Lower leg skin (tissue), 4 donors: Measurements from ENCODE around the gene FARSB. TPM values are rescaled to one million over a fixed set of nuclear protein-coding genes. Genes with fewer than 3 reads are reported as not detected.

ENCODE experiments used
- DNase-seq, 2 donors: peaks; one replicate each; pipeline ENCODE4 v3.0.0-alpha.2; 2019; ENCODE audit warnings: low spot score in 2 of 2
- H3K4me3 ChIP-seq: fragments of 200-600 bp; sonication (generic); 2 replicates; pipeline ENCODE4 v1.5.1; 2017; ENCODE audit warnings: mild to moderate bottlenecking, low read depth; ENCODE audit not compliant: poor library complexity, severe bottlenecking
- CTCF ChIP-seq, 3 donors: fragments of 450-650 bp; IDR thresholded peaks; one replicate each; pipeline ENCODE4 v1.5.1; 2016; ENCODE audit warnings: antibody characterized with exemption in 3 of 3, mild to moderate bottlenecking in 3 of 3, moderate library complexity in 2 of 3
- POLR2A ChIP-seq, 2 donors: fragments of 450-650 bp; IDR thresholded peaks; one replicate each; pipeline ENCODE4 v1.6.1; 2016 to 2017; ENCODE audit warnings: antibody characterized with exemption in 2 of 2, mild to moderate bottlenecking in 1 of 2, moderate library complexity in 1 of 2
- WGBS, 2 donors: methylation state at CpG; one replicate each; pipeline ENCODE4 v1.1.5; 2018; 5-methylcytosine and 5-hydroxymethylcytosine counted together
- intact Hi-C: fragments of 100-400 bp; cut with DNase I; formaldehyde crosslinking; loops from one replicate; pipeline ENCODE4 v1.15.0; 2023; ENCODE audit warnings: low total_unique reads
- total RNA-seq, 4 donors: library from RNA; depleted of rRNA; stranded (reverse); fragments of >200 nt; gene quantifications; one replicate each; pipeline ENCODE4 v1.1.0, GENCODE V29; 2016

FARSB gene
- total RNA-seq, 4 donors from 2014 or later, result 8.6 to 12.2 (median 11.2) TPM

GRCh38 chr2:222656526-222657446, 894 bp upstream of the FARSB start:
- DNase-seq, result no peak
- no peak for TF ChIP-seq CTCF (IDR thresholded peaks at IDR 0.05)
- TF ChIP-seq POLR2A (IDR thresholded peaks at IDR 0.05), result no peak
- 18 to 21% methylated on average over 13 of the region's 13 CpGs for WGBS, 2 donors
- intact Hi-C loops, result no loop called here
- H3K4me3 ChIP-seq, result no peak overlapping the region

GRCh38 chr2:222653280-222653679, 2.6 kb downstream of the FARSB start:
- intact Hi-C loops, result no loop called here
- no peak overlapping the region for H3K4me3 ChIP-seq
- TF ChIP-seq POLR2A (IDR thresholded peaks at IDR 0.05), result no peak
- no peak for DNase-seq

GRCh38 chr2:222652491-222653255, 3.2 kb downstream of the FARSB start:
- intact Hi-C loops, result no loop called here
- 32 to 43% methylated on average over 8 of the region's 8 CpGs for WGBS, 2 donors
- no peak for TF ChIP-seq CTCF (IDR thresholded peaks at IDR 0.05)
- no peak for TF ChIP-seq POLR2A (IDR thresholded peaks at IDR 0.05)
- H3K4me3 ChIP-seq, result no peak overlapping the region
- DNase-seq, result no peak

GRCh38 chr2:222651718-222652418, 4.0 kb downstream of the FARSB start:
- intact Hi-C loops, result no loop called here
- WGBS, 2 donors, result 73 to 80% methylated on average over 4 of the region's 4 CpGs

GRCh38 chr2:222649801-222650200, 6.1 kb downstream of the FARSB start:
- DNase-seq, result no peak
- intact Hi-C loops, result no loop called here
- H3K4me3 ChIP-seq, result no peak overlapping the region
- WGBS, 2 donors, result 92 to 96% methylated on average over 3 of the region's 3 CpGs
- TF ChIP-seq POLR2A (IDR thresholded peaks at IDR 0.05) (no peak), CTCF (IDR thresholded peaks at IDR 0.05) (no peak)

More at GRCh38 chr2:222651718-222652418, 4.0 kb downstream of the FARSB start:
- TF ChIP-seq POLR2A (IDR thresholded peaks at IDR 0.05) (no peak), CTCF (IDR thresholded peaks at IDR 0.05) (no peak)
- H3K4me3 ChIP-seq, result no peak overlapping the region
- no peak for DNase-seq

- intact Hi-C loops, result no loop called here
- no peak for DNase-seq
- 79 to 84% methylated on average over 3 of the region's 3 CpGs for WGBS, 2 donors
- no peak overlapping the region for H3K4me3 ChIP-seq
- TF ChIP-seq CTCF (IDR thresholded peaks at IDR 0.05) (no peak), POLR2A (IDR thresholded peaks at IDR 0.05) (no peak)
Measured at GRCh38 chr2:222646008-222646407, 9.9 kb downstream of the FARSB start.
